ENCODE data around the gene TOMM7.

Gene TOMM7

GRCh38 chr7:22822486-22823141, at the start of gene TOMM7:
Gene TOMM7 (minus strand): TSS chr7:22822849. CDS start chr7:22822779, 70 bp downstream.
- DNase-seq (ENCODE audit: low read depth): peak; percentile 98
- Histone ChIP-seq H3K4me1 (ENCODE audit: control insufficient read depth, insufficient read depth, low read length) (peaks cover 22% of the 10 kb centered on the region), H3K27me3 (replicated peaks; ENCODE audit: control insufficient read depth, insufficient read depth, low read length) (no peaks in the 10 kb centered on the region), H3K9me3 (ENCODE audit: control insufficient read depth, low read length) (no peaks in the 10 kb centered on the region), H3K4me3 (ENCODE audit: low read length) (peak within 1 kb of the TSS; percentile 98), H3K9ac (ENCODE audit: low read length) (peak within 1 kb of the TSS; percentile 98), H3K36me3 (ENCODE audit: control insufficient read depth, insufficient read depth, low read length, severe bottlenecking) (peaks cover 3% of the 10 kb centered on the region)

- Histone ChIP-seq H3K9me3 (ENCODE audit: control insufficient read depth, low read length) (no peaks in the 10 kb centered on the region), H3K4me1 (ENCODE audit: control insufficient read depth, insufficient read depth, low read length) (peaks cover 9% of the 10 kb centered on the region), H3K4me3 (ENCODE audit: low read length) (no peak overlapping the region), H3K9ac (ENCODE audit: low read length) (no peak overlapping the region), H3K27me3 (replicated peaks; ENCODE audit: control insufficient read depth, insufficient read depth, low read length) (no peaks in the 10 kb centered on the region), H3K36me3 (ENCODE audit: control insufficient read depth, insufficient read depth, low read length, severe bottlenecking) (no peaks in the 10 kb centered on the region)
- DNase-seq (ENCODE audit: low read depth): no peak
These were observed 49.6 kb upstream of the TOMM7 start for GRCh38 chr7:22872096-22872807.

- no peaks in the 10 kb centered on the region for H3K36me3 ChIP-seq (ENCODE audit: control insufficient read depth, insufficient read depth, low read length, severe bottlenecking)
- no peaks in the 10 kb centered on the region for H3K9me3 ChIP-seq (ENCODE audit: control insufficient read depth, low read length)
- H3K4me1 ChIP-seq (ENCODE audit: control insufficient read depth, insufficient read depth, low read length): peaks cover 15% of the 10 kb centered on the region
- no peaks in the 10 kb centered on the region for H3K27me3 ChIP-seq (replicated peaks; ENCODE audit: control insufficient read depth, insufficient read depth, low read length)
- no peak for DNase-seq (ENCODE audit: low read depth)
- H3K4me3 ChIP-seq (ENCODE audit: low read length): no peak overlapping the region
- H3K9ac ChIP-seq (ENCODE audit: low read length): no peak overlapping the region
These were observed 49.0 kb upstream of the TOMM7 start for GRCh38 chr7:22871661-22872060.

- DNase-seq (ENCODE audit: low read depth): no peak
- Histone ChIP-seq H3K27me3 (replicated peaks; ENCODE audit: control insufficient read depth, insufficient read depth, low read length) (no peaks in the 10 kb centered on the region), H3K9ac (ENCODE audit: low read length) (no peak overlapping the region), H3K4me3 (ENCODE audit: low read length) (no peak overlapping the region), H3K9me3 (ENCODE audit: control insufficient read depth, low read length) (no peaks in the 10 kb centered on the region), H3K4me1 (ENCODE audit: control insufficient read depth, insufficient read depth, low read length) (peaks cover 42% of the 10 kb centered on the region), H3K36me3 (ENCODE audit: control insufficient read depth, insufficient read depth, low read length, severe bottlenecking) (peaks cover 3% of the 10 kb centered on the region)
These were observed 45.9 kb upstream of the TOMM7 start for GRCh38 chr7:22868509-22868908.

GRCh38 chr7:22867589-22867988, 44.9 kb upstream of the TOMM7 start:
- DNase-seq (ENCODE audit: low read depth): no peak
- Histone ChIP-seq H3K27me3 (replicated peaks; ENCODE audit: control insufficient read depth, insufficient read depth, low read length) (no peaks in the 10 kb centered on the region), H3K9ac (ENCODE audit: low read length) (peak overlapping the region; percentile 29), H3K9me3 (ENCODE audit: control insufficient read depth, low read length) (no peaks in the 10 kb centered on the region), H3K4me1 (ENCODE audit: control insufficient read depth, insufficient read depth, low read length) (peaks cover 42% of the 10 kb centered on the region), H3K36me3 (ENCODE audit: control insufficient read depth, insufficient read depth, low read length, severe bottlenecking) (peaks cover 5% of the 10 kb centered on the region), H3K4me3 (ENCODE audit: low read length) (peak overlapping the region; percentile 21)

GRCh38 chr7:22867003-22867402, 44.4 kb upstream of the TOMM7 start:
- Histone ChIP-seq H3K9ac (ENCODE audit: low read length) (peak overlapping the region; percentile 29), H3K9me3 (ENCODE audit: control insufficient read depth, low read length) (no peaks in the 10 kb centered on the region), H3K4me3 (ENCODE audit: low read length) (peak overlapping the region; percentile 21), H3K36me3 (ENCODE audit: control insufficient read depth, insufficient read depth, low read length, severe bottlenecking) (peaks cover 5% of the 10 kb centered on the region), H3K4me1 (ENCODE audit: control insufficient read depth, insufficient read depth, low read length) (peaks cover 42% of the 10 kb centered on the region), H3K27me3 (replicated peaks; ENCODE audit: control insufficient read depth, insufficient read depth, low read length) (no peaks in the 10 kb centered on the region)
- DNase-seq (ENCODE audit: low read depth): peak; percentile 72

GRCh38 chr7:22865602-22865960, 42.9 kb upstream of the TOMM7 start:
- Histone ChIP-seq H3K4me3 (ENCODE audit: low read length) (no peak overlapping the region), H3K9me3 (ENCODE audit: control insufficient read depth, low read length) (no peaks in the 10 kb centered on the region), H3K27me3 (replicated peaks; ENCODE audit: control insufficient read depth, insufficient read depth, low read length) (no peaks in the 10 kb centered on the region), H3K36me3 (ENCODE audit: control insufficient read depth, insufficient read depth, low read length, severe bottlenecking) (peaks cover 5% of the 10 kb centered on the region), H3K4me1 (ENCODE audit: control insufficient read depth, insufficient read depth, low read length) (peaks cover 47% of the 10 kb centered on the region), H3K9ac (ENCODE audit: low read length) (peak overlapping the region; percentile 65)
- DNase-seq (ENCODE audit: low read depth): no peak

GRCh38 chr7:22864855-22865601, 42.4 kb upstream of the TOMM7 start:
- peaks cover 5% of the 10 kb centered on the region for H3K36me3 ChIP-seq (ENCODE audit: control insufficient read depth, insufficient read depth, low read length, severe bottlenecking)
- no peaks in the 10 kb centered on the region for H3K9me3 ChIP-seq (ENCODE audit: control insufficient read depth, low read length)
- H3K27me3 ChIP-seq (replicated peaks; ENCODE audit: control insufficient read depth, insufficient read depth, low read length): no peaks in the 10 kb centered on the region
- no peak for DNase-seq (ENCODE audit: low read depth)
- H3K9ac ChIP-seq (ENCODE audit: low read length): peak overlapping the region; percentile 65
- H3K4me1 ChIP-seq (ENCODE audit: control insufficient read depth, insufficient read depth, low read length): peaks cover 53% of the 10 kb centered on the region
- H3K4me3 ChIP-seq (ENCODE audit: low read length): peak overlapping the region; percentile 13

GRCh38 chr7:22864301-22864700, 41.7 kb upstream of the TOMM7 start:
- no peaks in the 10 kb centered on the region for H3K27me3 ChIP-seq (replicated peaks; ENCODE audit: control insufficient read depth, insufficient read depth, low read length)
- no peak overlapping the region for H3K9ac ChIP-seq (ENCODE audit: low read length)
- H3K9me3 ChIP-seq (ENCODE audit: control insufficient read depth, low read length): no peaks in the 10 kb centered on the region
- no peak for DNase-seq (ENCODE audit: low read depth)
- H3K4me3 ChIP-seq (ENCODE audit: low read length): no peak overlapping the region
- H3K4me1 ChIP-seq (ENCODE audit: control insufficient read depth, insufficient read depth, low read length): peaks cover 60% of the 10 kb centered on the region
- peaks cover 5% of the 10 kb centered on the region for H3K36me3 ChIP-seq (ENCODE audit: control insufficient read depth, insufficient read depth, low read length, severe bottlenecking)

GRCh38 chr7:22863156-22863899, 40.7 kb upstream of the TOMM7 start:
- no peaks in the 10 kb centered on the region for H3K27me3 ChIP-seq (replicated peaks; ENCODE audit: control insufficient read depth, insufficient read depth, low read length)
- peaks cover 70% of the 10 kb centered on the region for H3K4me1 ChIP-seq (ENCODE audit: control insufficient read depth, insufficient read depth, low read length)
- DNase-seq (ENCODE audit: low read depth): no peak

GRCh38 chr7:22861576-22861975, 38.9 kb upstream of the TOMM7 start:
- peaks cover 10% of the 10 kb centered on the region for H3K36me3 ChIP-seq (ENCODE audit: control insufficient read depth, insufficient read depth, low read length, severe bottlenecking)
- H3K9ac ChIP-seq (ENCODE audit: low read length): no peak overlapping the region
- H3K4me1 ChIP-seq (ENCODE audit: control insufficient read depth, insufficient read depth, low read length): peaks cover 66% of the 10 kb centered on the region
- no peaks in the 10 kb centered on the region for H3K27me3 ChIP-seq (replicated peaks; ENCODE audit: control insufficient read depth, insufficient read depth, low read length)
- DNase-seq (ENCODE audit: low read depth): no peak
- H3K9me3 ChIP-seq (ENCODE audit: control insufficient read depth, low read length): no peaks in the 10 kb centered on the region
- H3K4me3 ChIP-seq (ENCODE audit: low read length): no peak overlapping the region

More at GRCh38 chr7:22863156-22863899, 40.7 kb upstream of the TOMM7 start:
- Histone ChIP-seq H3K9ac (ENCODE audit: low read length) (no peak overlapping the region), H3K4me3 (ENCODE audit: low read length) (no peak overlapping the region), H3K36me3 (ENCODE audit: control insufficient read depth, insufficient read depth, low read length, severe bottlenecking) (peaks cover 5% of the 10 kb centered on the region), H3K9me3 (ENCODE audit: control insufficient read depth, low read length) (no peaks in the 10 kb centered on the region)
